ENCODE results near the gene CPAMD8.
"Not testable (repeated sequence)": the region's sequence is repeated elsewhere in the genome, so short reads cannot be mapped to it uniquely, and the experiment has no call there.

Gene CPAMD8

DNA sequence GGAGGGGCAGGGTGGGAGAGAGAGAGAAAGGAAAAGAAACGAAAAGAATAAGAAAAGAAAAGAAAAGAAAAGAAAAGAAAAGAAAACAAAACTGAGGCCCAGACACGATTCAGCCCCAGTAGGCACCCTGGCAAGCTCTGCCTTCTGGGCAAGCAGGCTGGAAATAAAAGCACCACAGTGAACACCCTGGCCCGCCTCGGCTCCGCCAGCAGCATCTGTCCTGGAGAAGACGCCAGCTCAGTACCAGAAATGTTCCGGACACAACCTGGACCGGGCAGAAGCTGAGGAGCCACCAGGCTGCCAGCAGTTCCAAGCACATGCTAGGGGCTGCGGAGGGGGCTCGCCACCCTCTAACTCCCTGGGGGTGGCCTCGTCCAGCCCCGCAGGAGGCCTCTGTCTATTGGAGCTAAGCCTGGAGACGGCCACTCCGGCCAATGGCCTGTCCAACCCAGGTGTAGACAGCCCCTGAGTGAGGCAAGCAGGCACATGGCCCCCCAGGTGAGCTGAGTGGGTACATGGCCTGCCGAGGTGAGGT, 11.4 kb upstream of the CPAMD8 start:
- no peak for DNase-seq (ENCODE audit: low read depth)

DNA sequence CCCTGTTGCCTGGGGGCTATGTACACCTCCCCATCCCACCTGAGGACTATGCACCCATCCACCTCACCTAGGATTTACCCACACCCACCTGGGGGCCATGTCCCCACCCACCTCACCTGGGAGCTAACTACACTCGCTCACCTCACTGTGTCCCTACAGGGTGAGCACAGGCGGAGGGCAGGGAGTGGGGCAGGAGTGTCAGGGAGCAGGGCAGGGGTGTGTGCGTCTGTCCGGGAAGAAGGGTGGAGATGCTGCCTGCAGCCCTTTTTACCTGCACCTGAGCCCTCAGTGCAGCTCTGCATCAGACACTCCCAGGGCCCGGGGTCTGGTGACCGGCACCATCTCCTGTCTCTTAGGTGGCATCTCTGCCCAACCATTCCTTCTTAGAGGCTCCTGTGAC, 10.6 kb upstream of the CPAMD8 start:
- no peak for DNase-seq (ENCODE audit: low read depth)

DNA sequence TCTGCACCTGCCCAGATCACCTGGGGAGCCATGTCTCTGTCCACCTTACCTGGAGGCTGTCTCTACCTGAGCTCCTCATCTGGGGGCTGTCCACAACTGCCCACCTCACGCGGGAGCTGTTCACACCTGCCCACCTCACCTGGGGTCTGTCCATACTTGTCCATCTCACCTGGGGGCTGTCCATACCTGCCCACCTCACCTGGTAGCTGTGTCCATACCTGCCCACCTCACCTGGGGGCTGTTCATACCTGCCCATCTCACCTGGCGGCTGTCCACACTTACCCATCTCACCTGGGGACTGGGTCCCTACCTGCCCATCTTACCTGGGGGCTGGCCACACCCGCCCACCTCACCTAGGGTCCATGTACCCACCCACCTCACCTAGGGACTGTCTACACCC, 10.0 kb upstream of the CPAMD8 start:
- DNase-seq (ENCODE audit: low read depth) = no peak

DNA sequence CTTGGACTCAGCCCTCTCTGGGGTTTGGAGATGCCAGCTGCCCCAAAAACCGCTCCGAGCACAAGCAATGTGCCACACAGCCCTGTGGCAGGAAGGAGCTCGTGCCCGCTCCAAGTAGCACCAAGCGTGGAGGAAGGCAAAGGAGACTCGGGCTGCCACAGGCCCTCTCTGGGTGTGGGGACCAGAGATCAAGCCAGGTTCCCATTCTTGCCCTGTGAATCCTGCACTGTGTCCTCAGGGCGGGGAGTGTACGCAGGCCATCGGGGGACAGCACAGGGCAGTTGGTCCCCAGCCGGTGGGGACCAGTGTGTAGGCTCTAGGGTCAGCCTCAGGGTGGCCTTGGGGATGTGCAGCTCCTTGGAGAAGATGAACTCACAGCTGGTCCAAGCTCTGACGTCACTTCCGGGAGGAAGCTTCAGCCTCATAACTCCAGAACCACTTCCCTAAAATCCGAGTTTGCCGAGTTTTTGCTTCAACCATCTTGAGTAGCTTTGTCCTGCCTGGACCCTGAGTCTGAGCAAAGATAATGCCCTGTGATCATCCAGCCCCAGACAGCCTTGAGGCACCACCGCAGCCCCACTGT, 9.3 kb upstream of the CPAMD8 start:
- no peak for DNase-seq (ENCODE audit: low read depth)

DNA sequence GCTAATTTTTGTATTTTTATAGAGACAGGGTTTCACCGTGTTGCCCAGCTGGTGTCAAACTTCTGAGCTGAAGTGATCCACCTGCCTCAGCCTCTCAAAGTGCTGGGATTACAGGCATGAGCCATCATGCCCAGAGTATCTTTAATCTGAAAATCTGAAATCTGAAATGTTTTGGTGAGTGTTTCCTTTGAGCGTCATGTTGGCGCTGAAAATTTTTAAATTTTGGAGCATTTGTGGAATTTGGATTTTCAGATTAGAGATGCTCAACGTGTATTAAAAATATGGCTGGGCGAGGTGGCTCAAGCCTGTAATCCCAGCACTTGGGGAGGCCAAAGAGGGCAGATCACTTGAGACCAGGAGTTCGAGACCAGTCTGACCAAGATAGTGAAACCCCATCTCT, 5.1 kb upstream of the CPAMD8 start:
- DNase-seq (ENCODE audit: low read depth) = no peak

DNA sequence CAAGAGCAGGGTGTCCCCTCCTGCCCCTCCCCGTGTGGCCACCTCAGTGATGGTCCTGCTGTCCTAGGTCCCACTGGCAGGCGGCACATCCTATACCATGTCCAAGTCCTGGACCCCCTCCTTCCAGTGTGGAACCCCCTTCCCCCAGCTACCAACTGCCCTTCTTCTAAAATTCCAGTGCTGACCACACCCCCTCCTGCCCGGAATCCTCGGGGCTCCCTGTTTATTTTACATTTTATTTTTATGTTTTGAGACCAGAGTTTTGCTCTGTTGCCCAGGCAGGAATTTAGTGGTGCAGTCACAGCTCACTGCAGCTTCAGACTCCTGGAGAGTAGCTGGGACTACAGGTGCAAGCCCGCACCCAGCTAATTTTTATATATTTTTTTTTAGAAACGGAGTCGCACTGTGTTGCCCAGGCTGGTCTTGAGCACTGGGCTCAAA, 945 bp upstream of the CPAMD8 start:
- DNase-seq (ENCODE audit: low read depth) = no peak

DNA sequence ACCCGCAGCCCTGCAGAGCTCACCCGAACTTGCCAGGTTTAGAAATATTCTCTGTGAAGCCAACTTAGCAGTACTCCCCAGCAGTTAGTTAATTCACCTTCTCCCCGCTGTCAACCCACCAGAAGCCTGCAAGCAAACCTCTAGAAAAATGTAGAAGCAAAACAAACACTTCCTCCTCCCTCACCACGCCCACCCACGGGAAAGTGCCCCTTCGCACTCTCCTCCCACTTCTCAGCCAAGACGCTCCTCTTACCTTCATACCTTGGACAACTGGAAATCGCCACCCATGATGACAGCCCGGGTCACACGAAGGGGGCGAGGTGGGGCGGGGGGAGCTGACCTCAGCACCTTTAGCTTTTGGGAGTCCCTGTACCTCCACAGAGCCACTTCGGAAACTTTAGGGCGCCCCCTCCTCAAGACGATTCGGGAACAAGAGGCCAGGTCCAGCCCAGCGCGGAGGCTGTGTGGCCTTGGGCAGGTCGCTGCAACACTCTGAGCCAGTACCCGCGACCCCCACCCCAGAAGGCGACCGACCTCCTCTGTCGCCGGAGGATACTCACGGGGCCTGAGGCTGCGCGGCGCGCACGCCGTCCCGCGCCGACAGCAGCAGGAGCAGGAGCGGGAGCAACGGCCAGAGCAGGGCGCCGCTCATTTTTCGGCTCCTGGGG, 485 bp downstream of the CPAMD8 start:
- DNase-seq (ENCODE audit: low read depth) = no peak

DNA sequence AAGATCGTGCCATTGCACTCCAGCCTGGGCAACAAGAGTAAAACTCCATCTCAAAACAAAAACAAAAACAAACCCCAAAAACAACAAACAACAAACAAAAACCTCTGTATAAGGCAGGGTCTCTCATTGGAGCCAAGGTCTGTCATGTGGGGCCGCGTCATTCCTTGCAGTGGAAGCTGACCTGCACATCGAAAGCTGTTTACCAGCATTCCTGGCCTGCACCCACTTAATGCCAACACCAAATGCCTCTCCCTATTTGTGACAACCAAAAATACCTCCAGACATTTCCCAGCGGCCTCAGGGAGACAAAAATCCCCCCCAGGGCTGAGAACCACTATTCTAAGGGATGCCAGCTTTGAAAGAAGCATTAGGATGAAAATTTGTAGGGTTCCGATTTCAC, 1.2 kb downstream of the CPAMD8 start:
- no peak for DNase-seq (ENCODE audit: low read depth)

DNA sequence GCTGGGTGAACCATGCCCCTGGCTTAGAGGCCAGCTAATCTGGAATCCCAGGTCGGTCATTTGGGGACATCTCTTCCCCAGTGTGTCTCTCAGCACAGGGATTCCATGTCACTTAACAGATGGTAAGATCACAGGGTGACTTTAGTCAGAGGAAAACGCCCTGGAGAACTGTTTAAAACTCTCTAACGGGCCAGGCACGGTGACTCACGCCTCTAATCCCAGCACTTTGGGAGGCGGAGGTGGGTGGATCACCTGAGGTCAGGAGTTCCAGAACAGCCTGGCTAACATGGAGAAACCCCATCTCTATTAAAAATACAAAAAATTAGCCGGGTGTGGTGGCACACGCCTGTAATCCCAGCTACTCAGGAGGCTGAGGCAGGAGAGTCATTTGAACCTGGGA, 1.7 kb downstream of the CPAMD8 start:
- not testable (repeated sequence) for DNase-seq (ENCODE audit: low read depth)

DNA sequence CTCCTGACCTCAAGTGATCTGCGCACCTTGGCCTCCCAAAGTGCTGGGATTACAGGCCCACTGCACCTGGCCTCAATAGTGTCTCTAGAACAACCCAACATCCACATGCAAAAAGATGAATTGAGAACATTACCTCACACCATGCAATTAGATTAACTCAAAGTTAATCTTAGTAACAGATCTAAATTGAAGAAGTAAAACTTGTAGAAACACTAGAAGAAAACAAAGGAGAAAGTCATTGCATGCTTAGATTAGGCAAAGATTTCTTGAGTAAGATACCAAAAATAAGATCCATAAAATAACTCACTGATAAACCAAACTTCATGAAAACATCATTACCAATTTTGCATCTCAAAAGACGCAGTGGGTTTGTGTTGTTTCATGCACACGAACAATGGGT, 2.8 kb downstream of the CPAMD8 start:
- no peak for DNase-seq (ENCODE audit: low read depth)

DNA sequence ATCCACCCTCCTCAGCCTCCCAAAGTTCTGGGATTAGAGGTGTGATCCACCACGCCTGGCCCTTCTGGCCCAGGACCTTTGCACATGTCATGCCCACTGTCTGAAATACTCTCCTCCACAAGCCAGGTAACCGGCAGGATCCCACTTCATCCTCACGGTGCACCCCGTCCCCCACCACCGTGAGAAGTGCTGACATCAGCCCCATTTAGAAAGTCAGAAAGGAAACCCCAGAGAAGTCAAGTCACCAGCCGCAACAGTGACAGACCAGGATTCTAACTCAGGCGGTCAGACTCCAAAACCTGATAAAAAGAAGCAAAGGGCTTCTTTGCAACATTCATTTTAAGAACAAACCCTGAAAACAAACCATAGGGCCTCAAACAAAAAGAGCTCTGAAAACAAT, 3.9 kb downstream of the CPAMD8 start:
- DNase-seq (ENCODE audit: low read depth) = no peak

DNA sequence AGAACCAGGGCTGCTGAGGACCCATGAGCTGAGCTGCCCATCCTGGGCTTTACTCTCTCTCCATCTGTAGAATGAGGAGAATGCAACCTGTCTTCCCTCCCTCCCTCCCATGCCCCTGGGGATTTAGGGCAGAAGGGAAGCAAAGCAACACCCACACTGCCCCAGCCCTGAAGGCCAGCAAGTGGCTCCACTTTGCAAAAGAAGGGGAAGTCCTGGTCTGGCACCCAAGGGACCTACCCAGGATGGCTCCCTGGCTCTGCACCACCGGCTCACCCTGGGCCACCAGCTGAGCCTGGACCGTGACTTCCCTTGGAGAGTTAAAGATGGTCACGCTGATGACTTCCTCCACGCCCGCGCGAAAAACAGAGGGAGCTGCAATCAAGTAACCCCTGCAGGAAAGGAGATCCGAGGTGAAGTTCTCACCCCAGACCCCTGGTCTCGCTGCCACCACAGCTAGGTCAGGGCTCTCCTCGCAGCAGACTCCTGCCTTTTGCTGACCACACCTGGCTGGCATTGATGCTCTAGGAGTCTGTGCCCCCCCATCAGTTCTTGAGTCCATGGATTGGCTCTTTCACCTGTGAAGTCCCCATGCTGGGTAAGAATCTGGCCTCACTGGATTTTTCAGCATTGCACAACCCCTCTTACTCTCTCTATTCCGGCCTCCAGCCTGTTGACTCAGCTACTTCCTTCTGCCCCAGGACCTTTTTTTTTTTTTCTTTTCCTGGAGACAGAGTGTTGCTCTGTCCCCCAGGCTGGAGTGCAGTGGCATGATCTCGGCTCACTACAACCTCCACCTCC, 4.6 kb downstream of the CPAMD8 start:
- DNase-seq (ENCODE audit: low read depth) = no peak

DNA sequence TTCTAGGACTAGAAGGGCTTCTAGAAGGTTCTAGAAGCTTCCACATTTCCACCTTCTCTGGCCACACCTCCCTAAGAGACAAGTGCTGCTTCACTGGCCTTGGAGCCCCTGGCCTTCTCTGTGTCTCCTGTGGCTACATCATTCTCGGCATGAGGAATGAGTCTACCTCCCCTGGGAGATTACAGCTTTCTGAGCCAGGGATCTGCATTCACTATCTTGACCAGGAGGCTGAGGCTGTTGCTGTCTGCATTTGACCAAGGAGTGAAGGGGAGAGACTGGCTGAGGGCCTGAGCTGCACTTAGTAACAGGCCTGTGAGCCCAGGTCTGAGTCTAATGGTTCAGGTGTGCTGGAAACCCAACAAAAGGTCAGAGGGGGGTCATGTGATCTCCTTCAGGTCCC, 5.3 kb downstream of the CPAMD8 start:
- no peak for DNase-seq (ENCODE audit: low read depth)

DNA sequence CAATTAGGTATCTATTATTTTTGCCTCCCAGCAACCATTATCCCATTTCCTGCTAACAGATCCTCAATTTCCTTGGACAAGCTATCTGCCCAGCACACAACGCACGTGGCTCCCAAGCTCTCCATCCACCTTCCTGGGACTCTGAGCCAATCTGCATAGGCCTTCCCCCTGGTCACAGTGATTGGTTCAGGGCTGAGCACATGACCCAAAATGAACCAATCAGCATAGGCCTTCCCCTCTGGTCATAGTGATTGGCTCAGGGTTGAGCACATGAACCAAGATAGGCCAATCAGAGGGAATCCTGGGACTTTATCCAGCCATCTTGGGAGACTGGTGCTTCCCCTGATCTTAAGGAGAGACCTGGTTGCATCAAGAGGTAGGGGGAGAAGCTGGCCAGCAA, 5.8 kb downstream of the CPAMD8 start:
- DNase-seq (ENCODE audit: low read depth) = no peak

DNA sequence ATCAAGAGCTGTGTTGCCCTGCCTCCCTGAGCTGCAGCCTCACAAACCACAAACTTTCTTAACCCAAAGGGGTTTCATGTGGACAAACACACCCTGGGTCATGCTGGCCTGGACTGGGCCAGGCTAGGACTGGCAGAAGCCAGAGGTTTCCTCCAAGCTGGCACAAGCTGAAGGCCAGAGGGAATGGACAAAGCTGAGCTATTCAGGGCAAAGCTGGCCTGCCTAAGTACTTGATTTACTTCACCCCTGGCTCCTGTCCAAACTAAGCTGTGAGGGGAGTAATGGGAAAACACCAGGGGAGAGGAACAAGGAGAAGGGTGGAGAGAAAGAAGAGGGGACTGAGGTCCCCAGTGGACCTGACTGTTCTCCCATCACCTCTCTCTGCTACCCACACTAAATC, 6.2 kb downstream of the CPAMD8 start:
- no peak for DNase-seq (ENCODE audit: low read depth)

DNA sequence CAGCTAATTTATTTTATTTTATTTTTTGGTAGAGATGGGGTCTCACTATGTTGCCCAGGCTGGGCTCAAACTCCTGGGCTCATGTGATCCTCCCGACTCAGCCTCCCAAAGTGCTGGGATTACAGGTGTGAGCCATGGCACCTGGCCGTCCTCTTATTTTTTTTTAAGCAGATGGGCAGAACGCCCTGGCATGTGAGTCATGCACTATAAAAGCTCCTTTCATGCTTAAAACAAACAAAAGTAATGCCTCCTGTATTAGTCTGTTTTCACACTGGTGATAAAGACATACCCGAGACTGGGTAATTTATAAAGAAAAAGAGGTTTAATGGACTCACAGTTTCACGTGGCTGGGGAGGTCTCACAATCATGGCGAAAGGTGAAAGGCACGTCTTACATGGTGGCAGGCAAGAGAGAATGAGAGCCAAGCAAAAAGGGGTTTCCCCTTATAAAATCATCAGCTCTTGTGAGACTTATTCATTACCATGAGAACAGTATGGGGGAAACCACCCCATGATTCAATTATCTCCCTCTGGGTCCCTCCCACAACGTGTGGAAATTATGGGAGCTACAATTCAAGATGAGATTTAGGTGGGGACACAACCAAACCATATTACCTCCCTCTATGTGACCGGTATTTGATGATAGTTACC, 12.3 kb downstream of the CPAMD8 start:
- not testable (repeated sequence) for DNase-seq (ENCODE audit: low read depth)

DNA sequence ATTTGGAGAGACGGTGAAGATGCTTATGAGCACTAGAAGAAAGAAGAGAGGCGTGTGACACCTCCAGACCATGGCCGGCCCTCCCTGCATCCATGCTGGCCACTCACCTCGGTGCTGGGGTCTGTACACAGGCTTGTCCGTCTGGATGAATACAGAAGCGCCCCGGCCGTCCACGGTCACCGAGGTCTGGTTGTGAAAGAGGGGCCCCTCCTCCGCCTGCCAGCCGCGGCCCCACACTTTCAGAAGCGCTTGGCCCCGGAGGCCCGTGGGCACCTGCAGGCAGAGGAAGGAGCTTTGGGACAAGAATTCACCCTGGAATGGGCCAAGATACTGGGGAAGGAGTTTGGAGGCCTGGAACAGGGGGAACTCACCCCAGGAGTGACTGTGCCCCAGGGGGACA, 15.1 kb downstream of the CPAMD8 start:
- DNase-seq (ENCODE audit: low read depth) = no peak

DNA sequence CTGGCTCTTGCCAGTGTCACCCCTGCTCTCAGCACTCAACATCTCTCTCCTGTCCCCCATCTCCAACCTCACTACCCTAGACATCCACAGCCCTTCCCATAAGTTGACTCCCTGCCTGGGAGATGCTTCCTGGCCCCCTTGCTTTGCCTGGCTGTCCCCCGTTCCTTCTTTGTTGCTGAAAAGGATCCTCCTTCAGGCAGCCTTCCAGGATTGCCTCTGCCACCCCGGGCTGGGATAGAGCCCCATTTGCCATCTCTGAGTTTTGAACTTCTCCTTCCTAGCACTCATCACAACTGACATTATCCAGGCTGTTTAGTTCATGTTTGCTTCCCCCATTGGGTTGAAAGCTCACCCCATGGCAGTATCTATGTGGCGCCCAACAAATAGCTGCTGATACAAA, 20.0 kb downstream of the CPAMD8 start:
- DNase-seq (ENCODE audit: low read depth) = no peak

DNA sequence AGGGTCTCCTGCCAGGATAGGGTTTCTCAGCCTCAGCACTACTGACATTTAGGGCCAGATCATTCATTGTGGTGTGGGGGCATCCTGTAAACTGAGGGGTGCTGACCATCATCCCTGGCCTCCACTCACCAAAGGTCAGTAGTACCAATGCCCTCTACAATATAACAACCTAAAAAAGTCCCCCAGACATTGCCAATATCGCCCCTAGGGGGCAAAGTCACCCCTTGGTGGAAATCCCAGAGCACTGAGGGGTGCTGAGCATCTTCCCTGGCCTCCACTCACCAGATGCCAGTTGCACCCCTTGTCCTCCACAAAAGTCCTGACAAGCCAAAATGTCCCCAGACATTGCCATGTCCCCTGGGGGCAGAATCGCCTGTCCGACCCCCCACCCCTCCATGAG, 21.6 kb downstream of the CPAMD8 start:
- no peak for DNase-seq (ENCODE audit: low read depth)

DNA sequence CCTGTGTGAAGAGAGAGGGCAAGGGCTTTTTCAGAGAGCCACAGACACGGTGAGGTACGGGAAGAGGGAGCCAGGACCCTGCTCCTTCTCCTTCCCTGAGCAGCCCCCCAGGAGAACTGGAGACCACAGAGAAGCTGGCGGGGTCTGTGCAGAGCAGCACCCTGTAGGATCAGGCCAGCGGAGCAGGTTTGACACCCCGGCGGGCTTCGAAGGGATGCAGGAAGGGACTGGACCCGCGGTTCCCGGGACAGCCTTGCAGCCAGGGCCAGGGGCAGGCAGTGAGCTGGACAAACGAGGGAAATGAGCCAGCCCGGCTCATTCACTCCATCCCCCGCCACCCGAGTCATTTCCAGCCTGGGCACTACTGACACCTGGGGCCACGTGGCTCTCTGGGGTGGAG, 22.2 kb downstream of the CPAMD8 start:
- no peak for DNase-seq (ENCODE audit: low read depth)

DNA sequence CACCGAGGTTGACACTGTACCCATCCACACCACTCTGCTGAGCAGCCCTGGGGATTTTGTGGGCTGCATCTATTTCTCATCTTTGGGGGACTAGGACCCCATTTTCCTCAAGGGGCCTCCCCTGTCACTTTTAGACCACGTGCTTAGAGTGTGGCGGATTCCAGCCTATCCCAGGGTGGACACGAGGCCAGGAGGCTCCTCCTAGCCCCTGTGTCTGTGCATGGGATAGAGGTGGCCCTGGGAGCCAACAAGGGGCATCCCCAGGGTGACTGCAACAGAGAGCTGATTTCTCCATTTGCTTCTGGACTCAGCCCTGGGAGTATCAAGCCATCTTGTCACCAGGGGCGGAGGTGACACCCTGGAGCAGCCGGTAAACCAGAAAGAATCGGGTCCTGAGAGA, 24.2 kb downstream of the CPAMD8 start:
- no peak for DNase-seq (ENCODE audit: low read depth)

DNA sequence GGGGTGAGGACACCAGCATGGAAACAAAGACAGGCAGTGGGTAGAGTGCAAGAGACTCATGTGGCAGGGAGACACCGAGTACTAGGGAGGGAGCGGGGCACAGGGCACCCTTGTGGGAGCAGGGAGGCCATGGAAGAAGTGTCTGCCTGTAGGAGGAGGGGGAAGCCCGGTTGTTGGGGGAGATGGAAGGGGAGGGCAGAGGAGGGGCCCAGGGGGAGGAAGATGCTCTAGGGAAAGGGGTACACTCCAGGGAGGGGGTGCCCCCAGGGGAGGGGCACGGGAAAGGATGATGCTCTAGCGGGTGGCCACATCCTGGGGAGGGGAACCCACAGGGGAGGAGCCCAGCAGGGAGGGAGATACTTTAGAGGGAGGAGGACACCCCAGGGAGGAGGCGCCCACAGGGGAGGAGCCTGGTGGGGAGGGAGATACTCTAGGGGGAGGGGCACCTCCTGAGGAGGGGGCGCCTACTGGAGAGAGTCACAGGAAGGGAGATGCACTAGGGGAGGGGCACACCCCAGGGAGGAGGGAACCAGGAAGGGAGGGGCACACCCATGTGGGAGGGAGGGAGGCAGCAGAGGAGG, 24.9 kb downstream of the CPAMD8 start:
- DNase-seq (ENCODE audit: low read depth) = peak; percentile 19
